ENCODE results near the gene FRS2.

GRCh38 chr12:69514111-69514510 is 43.9 kb downstream of the FRS2 start:
- no peak for TF ChIP-seq CTCF (IDR thresholded peaks at IDR 0.05)
- TF ChIP-seq POLR2A (IDR thresholded peaks at IDR 0.05) = no peak

Data from esophagus squamous epithelium (tissue), 4 donors.